Adipocyte (in vitro differentiated cells): ENCODE results near the gene MAN1A1.
"Not testable (repeated sequence)": the region's sequence is repeated elsewhere in the genome, so short reads cannot be mapped to it uniquely, and the experiment has no call there.

Experiments used
- DNase-seq: peaks from one replicate; pipeline ENCODE4 v3.0.0-alpha.2; 2015; ENCODE audit warnings: low read depth
- H3K27me3 ChIP-seq: replicated peaks from 2 replicates; pipeline ENCODE4 v1.7.0; 2013; ENCODE audit warnings: mild to moderate bottlenecking, low read length, moderate library complexity; ENCODE audit not compliant: control insufficient read depth, insufficient read depth
- H3K36me3 ChIP-seq: 2 replicates; pipeline ENCODE4 v1.7.0; 2013; ENCODE audit warnings: low read length, mild to moderate bottlenecking, moderate library complexity; ENCODE audit not compliant: control insufficient read depth, insufficient read depth, severe bottlenecking
- H3K4me1 ChIP-seq: 2 replicates; pipeline ENCODE4 v1.7.0; 2013; ENCODE audit warnings: mild to moderate bottlenecking, low read length, moderate library complexity; ENCODE audit not compliant: control insufficient read depth, insufficient read depth
- H3K4me3 ChIP-seq: 2 replicates; pipeline ENCODE4 v1.7.0; 2013; ENCODE audit warnings: mild to moderate bottlenecking, low read length, moderate library complexity
- H3K9ac ChIP-seq: 2 replicates; pipeline ENCODE4 v1.7.0; 2013; ENCODE audit warnings: mild to moderate bottlenecking, low read length, moderate library complexity
- H3K9me3 ChIP-seq: 2 replicates; pipeline ENCODE4 v1.7.0; 2013; ENCODE audit warnings: mild to moderate bottlenecking, low read length, moderate library complexity; ENCODE audit not compliant: control insufficient read depth

Gene MAN1A1

DNA sequence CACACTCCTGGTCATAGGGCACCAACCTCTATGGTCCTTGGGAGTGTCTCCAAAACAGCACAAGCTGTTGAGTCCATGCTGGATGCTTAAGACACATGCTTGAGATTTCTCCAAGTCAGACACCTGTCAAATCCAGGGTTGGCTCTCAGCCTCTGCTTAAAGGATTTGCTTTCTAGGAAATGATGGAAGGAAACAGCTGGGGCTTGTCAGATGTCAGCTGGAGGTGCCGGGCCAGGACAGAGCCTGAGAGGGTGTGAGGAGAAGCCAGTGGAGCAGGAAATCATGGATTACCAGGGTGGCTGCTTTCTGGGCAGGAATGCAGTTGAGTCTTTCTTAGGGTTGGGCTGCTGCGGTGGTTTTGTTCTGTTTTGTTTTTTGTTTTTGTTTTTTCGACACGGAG lies 188.1 kb downstream of the MAN1A1 start:
- Histone ChIP-seq H3K36me3 (no peaks in the 10 kb centered on the region), H3K27me3 (no peaks in the 10 kb centered on the region), H3K4me1 (peaks cover 33% of the 10 kb centered on the region), H3K4me3 (no peak overlapping the region), H3K9me3 (no peaks in the 10 kb centered on the region), H3K9ac (no peak overlapping the region)
- no peak for DNase-seq

DNA sequence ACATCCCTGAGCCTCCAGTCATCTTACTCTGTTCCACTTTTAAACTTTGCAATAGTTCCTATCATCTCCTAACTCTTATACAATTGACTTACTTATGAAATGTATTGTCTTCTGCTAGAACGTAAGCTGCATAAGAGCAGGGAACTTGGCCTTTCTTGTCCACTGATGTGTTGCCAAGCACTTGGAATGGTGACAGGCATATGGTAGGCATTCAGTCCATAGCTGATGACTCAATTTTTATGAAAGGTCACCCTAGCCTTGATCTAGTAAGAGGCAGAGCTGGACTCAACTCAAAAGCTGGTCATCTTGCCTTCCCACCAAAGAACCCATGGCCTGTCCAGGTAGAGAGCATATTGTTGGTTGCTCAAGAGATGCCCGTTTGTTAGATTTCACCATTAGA lies 188.7 kb downstream of the MAN1A1 start:
- Histone ChIP-seq H3K4me1 (peaks cover 33% of the 10 kb centered on the region), H3K27me3 (no peaks in the 10 kb centered on the region), H3K36me3 (no peaks in the 10 kb centered on the region), H3K9ac (no peak overlapping the region), H3K9me3 (no peaks in the 10 kb centered on the region), H3K4me3 (no peak overlapping the region)
- DNase-seq = no peak

DNA sequence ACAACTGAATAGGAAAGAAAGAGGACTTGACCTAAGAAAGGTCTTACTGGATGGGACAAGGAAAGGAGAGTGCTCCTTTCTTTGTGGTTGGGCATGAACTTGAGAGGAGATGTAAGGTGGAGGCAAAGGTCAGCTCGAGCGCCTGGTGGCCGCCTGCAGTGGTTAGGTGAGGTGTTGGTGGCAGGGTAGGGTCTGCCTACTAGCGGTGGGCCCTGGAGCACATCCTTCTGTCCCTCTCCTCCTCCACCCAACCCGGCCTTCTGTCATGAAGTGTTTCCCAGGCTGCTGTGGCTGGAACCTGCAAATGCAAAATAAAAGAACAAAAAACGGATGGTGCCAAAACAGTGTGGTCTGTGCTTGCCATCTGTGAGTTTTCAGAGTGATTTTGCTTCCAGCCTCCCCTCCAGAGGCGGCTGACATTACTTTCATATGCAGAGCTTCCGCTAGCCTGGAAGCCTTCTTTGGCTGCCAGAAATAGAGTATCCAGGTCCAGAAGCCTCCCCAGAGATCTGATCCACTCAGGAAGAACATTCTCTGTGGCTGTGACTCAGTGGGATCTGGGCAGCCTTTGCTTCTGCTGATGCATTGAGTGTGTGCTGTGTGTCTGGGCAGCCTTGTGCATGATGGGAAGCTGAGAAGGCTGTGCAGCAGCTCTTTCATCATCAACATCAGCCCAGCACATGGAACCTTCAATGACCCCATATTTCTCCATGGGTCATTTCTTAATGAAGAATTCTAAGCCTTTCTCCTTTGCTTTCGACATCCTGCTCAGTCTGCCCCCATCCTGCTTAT lies 191.3 kb downstream of the MAN1A1 start:
- Histone ChIP-seq H3K9me3 (no peaks in the 10 kb centered on the region), H3K4me1 (peaks cover 33% of the 10 kb centered on the region), H3K4me3 (peak overlapping the region; percentile 8), H3K27me3 (no peaks in the 10 kb centered on the region), H3K9ac (peak overlapping the region; percentile 9), H3K36me3 (no peaks in the 10 kb centered on the region)
- peak; percentile 61 for DNase-seq

- Histone ChIP-seq H3K4me1 (peaks cover 33% of the 10 kb centered on the region), H3K27me3 (no peaks in the 10 kb centered on the region), H3K36me3 (no peaks in the 10 kb centered on the region), H3K9ac (no peak overlapping the region), H3K9me3 (no peaks in the 10 kb centered on the region), H3K4me3 (no peak overlapping the region)
- DNase-seq = no peak
Observed at GRCh38 chr6:119157506-119157815, 192.1 kb downstream of the MAN1A1 start.

GRCh38 chr6:119156757-119157505 lies 192.6 kb downstream of the MAN1A1 start:
- H3K9me3 ChIP-seq = no peaks in the 10 kb centered on the region
- H3K36me3 ChIP-seq = no peaks in the 10 kb centered on the region
- DNase-seq = no peak
- H3K27me3 ChIP-seq = no peaks in the 10 kb centered on the region
- no peak overlapping the region for H3K4me3 ChIP-seq
- peaks cover 33% of the 10 kb centered on the region for H3K4me1 ChIP-seq
- H3K9ac ChIP-seq = no peak overlapping the region

DNA sequence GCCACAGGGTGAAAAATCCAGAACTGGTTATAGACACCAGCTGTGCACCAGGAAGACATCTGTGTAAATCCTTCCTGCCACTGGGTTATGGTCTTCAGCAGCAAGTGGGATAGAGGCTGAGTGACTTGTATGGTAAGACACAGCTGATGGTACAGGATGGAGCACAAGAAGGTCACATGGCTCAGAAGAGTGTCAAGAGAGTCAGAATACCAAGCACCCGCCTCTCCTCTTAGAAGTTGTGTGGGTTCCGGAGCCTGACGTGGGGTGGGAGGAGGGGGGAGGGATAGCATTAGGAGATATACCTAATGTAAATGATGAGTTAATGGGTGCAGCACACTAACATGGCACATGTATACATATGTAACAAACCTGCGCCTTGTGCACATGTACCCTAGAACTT lies 193.5 kb downstream of the MAN1A1 start:
- not testable (repeated sequence) for H3K36me3 ChIP-seq, H3K9me3 ChIP-seq, H3K4me3 ChIP-seq, H3K9ac ChIP-seq, H3K27me3 ChIP-seq, DNase-seq
- H3K4me1 ChIP-seq = peaks cover 30% of the 10 kb centered on the region

DNA sequence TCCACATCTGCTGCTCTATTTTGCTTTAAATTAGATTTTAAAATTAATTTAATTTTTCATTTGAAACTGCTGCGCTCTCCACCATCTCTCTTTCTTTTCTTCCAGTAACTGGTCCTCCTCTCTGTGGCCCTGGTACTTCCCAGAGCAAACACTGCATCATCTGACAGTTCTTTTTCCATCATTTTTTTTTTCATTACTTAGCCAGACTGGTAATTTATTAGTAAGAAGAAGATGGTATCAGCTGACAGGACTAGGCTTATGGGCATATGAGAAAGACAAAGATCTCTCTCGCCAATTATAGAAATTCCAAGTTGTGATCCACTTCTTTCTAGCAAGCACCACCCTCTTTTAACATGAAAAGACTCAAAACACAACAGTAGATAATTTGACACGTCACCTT lies 197.4 kb downstream of the MAN1A1 start:
- no peak for DNase-seq
- H3K9me3 ChIP-seq = no peaks in the 10 kb centered on the region

DNA sequence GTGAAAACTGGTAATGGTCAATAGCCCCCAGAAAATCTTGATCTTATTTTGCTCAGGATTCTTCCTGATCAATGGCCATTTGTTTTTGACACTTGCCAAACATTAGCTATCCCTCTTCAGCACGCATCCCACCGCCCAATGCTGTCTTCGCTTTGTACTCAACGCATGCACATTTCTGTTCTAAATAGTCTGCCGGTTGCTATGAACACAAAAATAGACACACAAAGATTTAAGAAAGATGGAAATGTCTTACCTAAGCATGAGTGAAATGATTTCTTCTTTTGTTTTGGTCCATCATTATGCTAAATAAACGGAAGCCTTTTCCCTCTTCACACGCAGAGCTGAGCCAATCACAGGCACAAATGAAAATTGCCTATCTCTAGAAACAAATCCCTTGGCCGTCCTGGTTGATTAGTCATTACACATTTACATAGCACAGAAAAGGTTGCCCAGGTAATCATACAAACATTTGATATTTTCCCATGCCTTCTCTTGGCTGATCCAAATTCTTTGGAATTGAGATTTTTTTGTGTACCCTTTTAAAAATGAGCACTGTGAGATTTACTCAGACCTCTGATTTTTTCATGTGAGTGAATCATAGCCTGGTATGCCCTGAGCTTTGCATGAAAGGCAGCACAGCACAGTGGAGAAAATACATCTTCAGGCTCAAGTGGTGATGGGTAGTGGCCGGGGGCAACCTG lies 200.6 kb downstream of the MAN1A1 start:
- H3K4me3 ChIP-seq = peak overlapping the region; percentile 68
- no peaks in the 10 kb centered on the region for H3K27me3 ChIP-seq
- peak overlapping the region; percentile 10 for H3K9ac ChIP-seq
- H3K4me1 ChIP-seq = peaks cover 26% of the 10 kb centered on the region
- no peaks in the 10 kb centered on the region for H3K9me3 ChIP-seq
- peak; percentile 41 for DNase-seq
- H3K36me3 ChIP-seq = no peaks in the 10 kb centered on the region

More for the DNA sequence above, 197.4 kb downstream of the MAN1A1 start:
- no peak overlapping the region for H3K4me3 ChIP-seq
- peaks cover 22% of the 10 kb centered on the region for H3K4me1 ChIP-seq
- no peak overlapping the region for H3K9ac ChIP-seq
- H3K36me3 ChIP-seq = no peaks in the 10 kb centered on the region
- H3K27me3 ChIP-seq = no peaks in the 10 kb centered on the region

- DNase-seq = peak; percentile 92
- Histone ChIP-seq H3K9me3 (no peaks in the 10 kb centered on the region), H3K4me1 (peaks cover 26% of the 10 kb centered on the region), H3K27me3 (no peaks in the 10 kb centered on the region), H3K9ac (peak overlapping the region; percentile 65), H3K36me3 (no peaks in the 10 kb centered on the region), H3K4me3 (peak overlapping the region; percentile 68)
Observed at GRCh38 chr6:119148098-119148824, 201.3 kb downstream of the MAN1A1 start.

DNA sequence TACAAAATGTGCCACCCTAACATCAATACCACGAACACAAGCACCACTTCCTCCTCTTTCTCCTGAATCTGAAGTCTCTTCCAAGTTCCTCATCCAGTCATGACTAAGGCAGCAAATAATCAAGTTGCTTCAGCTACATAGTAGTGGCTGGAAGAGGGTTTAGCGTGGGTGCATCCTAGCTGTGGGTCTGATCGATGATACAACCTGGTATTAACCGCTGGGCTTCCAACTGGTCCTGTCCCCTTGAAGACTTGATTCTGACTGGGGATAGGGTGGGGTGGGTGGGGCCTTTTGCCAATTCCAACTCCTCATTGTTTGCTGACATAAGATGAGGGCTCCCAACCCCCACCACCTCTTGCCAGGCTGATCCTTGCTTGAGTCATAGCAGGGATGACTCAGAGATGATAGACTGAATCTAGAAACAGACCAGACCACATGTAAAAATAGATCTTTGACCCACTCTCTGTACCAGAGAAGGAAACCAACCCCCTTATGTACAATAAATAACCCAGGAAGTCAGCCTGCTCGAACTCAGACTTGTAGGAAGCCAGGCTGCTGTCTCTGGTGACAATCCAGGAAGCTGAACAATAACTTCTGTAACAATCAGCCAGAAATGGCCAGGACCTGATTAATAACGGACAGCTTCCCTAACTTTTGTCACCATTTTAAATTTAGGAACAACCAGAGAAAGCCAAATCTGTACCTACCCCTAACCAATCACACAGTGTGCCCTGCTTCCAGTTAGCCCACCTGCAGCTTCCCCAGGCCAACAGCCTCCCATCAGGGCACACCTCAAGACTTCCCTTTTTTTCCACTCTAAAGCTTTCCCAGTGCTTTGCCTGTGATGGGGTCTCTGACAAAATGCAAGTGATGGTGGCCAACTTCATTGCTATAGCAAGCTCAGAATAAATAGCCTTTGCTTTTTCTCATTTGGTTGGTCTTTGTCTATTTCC lies 202.2 kb downstream of the MAN1A1 start:
- H3K36me3 ChIP-seq = no peaks in the 10 kb centered on the region
- peak overlapping the region; percentile 65 for H3K9ac ChIP-seq
- peaks cover 26% of the 10 kb centered on the region for H3K4me1 ChIP-seq
- peak overlapping the region; percentile 68 for H3K4me3 ChIP-seq
- no peaks in the 10 kb centered on the region for H3K27me3 ChIP-seq
- peak; percentile 90 for DNase-seq
- H3K9me3 ChIP-seq = no peaks in the 10 kb centered on the region
